C4-2B (cell line): Measurements from ENCODE around the gene NAA11.

Source experiments
- H3K27ac ChIP-seq: fragments of 450-650 bp; 2 replicates; pipeline ENCODE4 v1.5.1; 2017
- CTCF ChIP-seq: fragments of 450-650 bp; conservative IDR thresholded peaks from 2 replicates; pipeline ENCODE4 v1.5.1; 2017; ENCODE audit warnings: mild to moderate bottlenecking
- ZFX ChIP-seq: fragments of 450-650 bp; IDR thresholded peaks from 2 replicates; pipeline ENCODE4 v1.6.1; 2017

Gene NAA11

GRCh38 chr4:79315891-79316290, 10.0 kb downstream of the NAA11 start:
- H3K27ac ChIP-seq: no peak overlapping the region
- TF ChIP-seq ZFX: no peak
- no peak for TF ChIP-seq CTCF

- TF ChIP-seq ZFX: no peak
- no peak for TF ChIP-seq CTCF
- no peak overlapping the region for H3K27ac ChIP-seq
Observed at GRCh38 chr4:79311279-79311678, 14.6 kb downstream of the NAA11 start.

GRCh38 chr4:79308971-79309370, 16.9 kb downstream of the NAA11 start:
- no peak for TF ChIP-seq CTCF

GRCh38 chr4:79308137-79308536, 17.7 kb downstream of the NAA11 start:
- TF ChIP-seq ZFX (no peak), CTCF (no peak)
- H3K27ac ChIP-seq: no peak overlapping the region

More at GRCh38 chr4:79308971-79309370, 16.9 kb downstream of the NAA11 start:
- no peak overlapping the region for H3K27ac ChIP-seq

GRCh38 chr4:79306795-79307194, 19.1 kb downstream of the NAA11 start:
- TF ChIP-seq CTCF: no peak
- no peak for TF ChIP-seq ZFX
- H3K27ac ChIP-seq: no peak overlapping the region

- no peak overlapping the region for H3K27ac ChIP-seq
- TF ChIP-seq ZFX (no peak), CTCF (no peak)
Observed at GRCh38 chr4:79300280-79300679, 25.6 kb downstream of the NAA11 start.

- no peak for TF ChIP-seq ZFX
- no peak for TF ChIP-seq CTCF
Observed at GRCh38 chr4:79298484-79298883, 27.4 kb downstream of the NAA11 start.

More at GRCh38 chr4:79298484-79298883, 27.4 kb downstream of the NAA11 start:
- H3K27ac ChIP-seq: no peak overlapping the region
